ENCODE data around the gene LDHD. TPM values are rescaled to one million over a fixed set of nuclear protein-coding genes. Genes with fewer than 3 reads are reported as not detected.

LDHD gene
- polyA plus RNA-seq, 2 of the 4 experiments (the other 2 are of a cell fraction), result 0.79 to 1.1 TPM

DNA sequence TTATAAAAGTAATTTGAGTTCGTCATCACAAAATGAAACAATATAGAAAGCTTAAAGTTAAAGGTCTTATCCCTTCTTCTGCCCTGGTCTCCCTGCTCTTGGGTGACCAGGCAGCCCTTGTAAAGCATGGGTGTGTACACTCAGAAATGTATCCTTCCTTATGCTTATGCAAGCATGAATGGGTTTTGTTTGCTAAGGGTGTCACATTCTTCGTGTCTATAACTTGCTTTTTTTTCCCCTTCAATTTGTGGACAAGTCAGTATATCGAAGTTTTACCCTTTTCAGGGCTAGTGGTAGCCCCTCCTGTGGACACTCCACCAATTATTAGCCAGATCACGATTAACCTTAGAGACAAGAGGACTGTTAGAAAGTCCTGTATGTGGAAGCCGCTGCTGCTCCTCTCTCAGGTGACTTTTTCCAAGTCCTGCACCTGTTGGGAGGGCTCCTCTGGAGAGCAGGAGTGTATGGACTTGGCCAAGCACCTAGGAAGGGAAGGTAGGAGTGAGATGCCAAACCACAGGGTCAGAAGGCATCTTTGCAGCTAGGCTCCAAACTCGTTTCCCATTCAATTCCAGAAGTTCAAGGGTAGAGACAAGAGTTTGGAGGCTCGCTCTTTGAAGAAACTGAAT, 50.9 kb downstream of the LDHD start:
- FAIRE-seq (no peak), ATAC-seq (peak in 1 of 2 experiments; percentile 66; a peak in 3 of 6 replicates), DNase-seq (ENCODE audit: low read depth in 1 of 2, low spot score in 1 of 2) (peak in 1 of 2 experiments; percentile 33)
- H3K9me3 ChIP-seq, result no peaks in the 10 kb centered on the region
- no peak for TF ChIP-seq SREBF2 (IDR thresholded peaks at IDR 0.05)
- POLR2A ChIA-PET, result no interaction called here
- no peak overlapping the region for H3K4me3 ChIP-seq
- H3K4me1 ChIP-seq, result peaks cover 34% of the 10 kb centered on the region
- WGBS (ENCODE audit: missing lambda C conversion rate), result 47% methylated on average over 7 of the region's 7 CpGs
- CTCF ChIA-PET, result interaction anchor here (1.2 kb wide), 1 partner anchor 55 kb away, joined by 3 read pairs; no protein-coding TSS in a partner anchor
- H3K4me2 ChIP-seq, result peak overlapping the region; percentile 32
- H3K27ac ChIP-seq, result peak overlapping the region in 1 of 2 experiments; percentile 36; a peak in 1 of 6 replicates

DNA sequence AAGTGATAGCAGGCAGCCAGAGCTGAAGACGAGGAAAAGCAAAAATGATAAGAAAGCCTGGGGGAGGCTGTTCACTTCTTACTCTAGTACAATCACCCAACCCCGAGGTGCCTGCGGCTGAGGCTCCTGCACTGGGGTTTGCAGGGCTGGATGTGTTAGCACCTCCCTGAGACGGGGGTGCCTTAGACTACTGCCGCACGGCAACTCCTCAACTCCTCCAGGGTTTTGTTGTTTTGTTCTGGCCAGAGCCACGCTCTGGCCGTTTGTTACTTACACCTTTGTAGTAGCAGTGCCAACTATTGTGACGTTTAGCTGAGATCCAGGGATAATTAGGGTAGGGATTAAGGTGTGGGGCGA, 51.5 kb downstream of the LDHD start:
- FAIRE-seq (no peak), DNase-seq (ENCODE audit: low read depth in 1 of 2, low spot score in 1 of 2) (no peak), ATAC-seq (peak in 1 of 2 experiments; percentile 17; a peak in 2 of 6 replicates)
- Histone ChIP-seq H3K4me3 (no peak overlapping the region), H3K27ac (peak overlapping the region in 1 of 2 experiments; percentile 36; a peak in 2 of 6 replicates), H3K9me3 (no peaks in the 10 kb centered on the region), H3K4me1 (peaks cover 29% of the 10 kb centered on the region), H3K4me2 (peak overlapping the region; percentile 32)
- POLR2A ChIA-PET, result no interaction called here
- TF ChIP-seq POLR2A (IDR thresholded peaks at IDR 0.05; ENCODE audit: low read length) (no peak), BCL3 (IDR thresholded peaks at IDR 0.05) (no peak), CTCF (IDR thresholded peaks at IDR 0.05) (no peak)
- 77% methylated on average over 10 of the region's 10 CpGs for WGBS (ENCODE audit: missing lambda C conversion rate)
- CTCF ChIA-PET, result interaction anchor here (1.2 to 1.5 kb wide), 3 partner anchors 19 to 67 kb away, joined by 3 to 4 read pairs (median 3); partner anchors contain the start of gene ZNRF1

- CTCF ChIA-PET, result interaction anchor here (0.9 to 1.5 kb wide), 4 partner anchors 19 to 66 kb away, joined by 3 to 4 read pairs (median 3); partner anchors contain the start of gene ZNRF1
- FAIRE-seq (no peak), DNase-seq (ENCODE audit: low read depth in 1 of 2, low spot score in 1 of 2) (no peak), ATAC-seq (no peak)
- H3K9me3 ChIP-seq, result no peaks in the 10 kb centered on the region
- no peak for TF ChIP-seq ELK1 (IDR thresholded peaks at IDR 0.05; ENCODE audit: low read depth, low read length)
- TF ChIP-seq MAZ (IDR thresholded peaks at IDR 0.05; ENCODE audit: borderline replicate concordance, low read depth, low read length), result no peak
- no peak for TF ChIP-seq CHD2 (IDR thresholded peaks at IDR 0.05; ENCODE audit: low read length, partially characterized antibody)
- no peak for TF ChIP-seq SREBF2 (IDR thresholded peaks at IDR 0.05)
- TF ChIP-seq MYC (IDR thresholded peaks at IDR 0.05; ENCODE audit: borderline replicate concordance, low read length), result no peak
- no peak for TF ChIP-seq HDAC2 (IDR thresholded peaks at IDR 0.05)
- TF ChIP-seq, protein P1, sequence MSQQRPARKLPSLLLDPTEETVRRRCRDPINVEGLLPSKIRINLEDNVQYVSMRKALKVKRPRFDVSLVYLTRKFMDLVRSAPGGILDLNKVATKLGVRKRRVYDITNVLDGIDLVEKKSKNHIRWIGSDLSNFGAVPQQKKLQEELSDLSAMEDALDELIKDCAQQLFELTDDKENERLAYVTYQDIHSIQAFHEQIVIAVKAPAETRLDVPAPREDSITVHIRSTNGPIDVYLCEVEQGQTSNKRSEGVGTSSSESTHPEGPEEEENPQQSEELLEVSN (IDR thresholded peaks at IDR 0.05; ENCODE audit: borderline replicate concordance, low read depth), result no peak
- no peak for TF ChIP-seq HOXA7 (CRISPR knock-in tag; IDR thresholded peaks at IDR 0.05)
- TF ChIP-seq ZC3H11A (IDR thresholded peaks at IDR 0.05), result no peak
- TF ChIP-seq RFX5 (IDR thresholded peaks at IDR 0.05), result no peak
- TF ChIP-seq HEYL (CRISPR knock-in tag; IDR thresholded peaks at IDR 0.05), result no peak
- TF ChIP-seq BHLHE40 (IDR thresholded peaks at IDR 0.05; ENCODE audit: low read depth, low read length), result no peak
- TF ChIP-seq CBX8 (IDR thresholded peaks at IDR 0.05), result no peak
- no peak for TF ChIP-seq NR3C1 (IDR thresholded peaks at IDR 0.05)
- TF ChIP-seq MAFK (IDR thresholded peaks at IDR 0.05; ENCODE audit: partially characterized antibody), result no peak
- TF ChIP-seq BCL3 (IDR thresholded peaks at IDR 0.05), result no peak
- no peak for TF ChIP-seq FOSB (CRISPR knock-in tag; IDR thresholded peaks at IDR 0.05)
- H3K4me1 ChIP-seq, result peaks cover 27% of the 10 kb centered on the region
- H3K4me3 ChIP-seq, result no peak overlapping the region
- 89% methylated on average over 15 of the region's 15 CpGs for WGBS (ENCODE audit: missing lambda C conversion rate)
- no peak overlapping the region; the same call in 2 of the 3 replicates for H3K4me2 ChIP-seq
- H3K27ac ChIP-seq, result no peak overlapping the region; a peak in 1 of 6 replicates
- POLR2A ChIA-PET, result no interaction called here
These were observed 52.0 kb downstream of the LDHD start for GRCh38 chr16:75064403-75065148.
